H1 (cell line): Measurements from ENCODE around the gene MGLL. TPM values are rescaled to one million over a fixed set of nuclear protein-coding genes. Genes with fewer than 3 reads are reported as not detected.

ENCODE experiments used
- CTCF ChIA-PET: fragments of 300-600 bp; sonication (Branson Sonifier 250); formaldehyde crosslinking; loops from one replicate; lab custom pipeline; 2021; ENCODE audit not compliant: partially characterized antibody; lab: Charles Lee
- POLR2A ChIA-PET: fragments of 300-600 bp; sonication (Branson Sonifier 250); formaldehyde crosslinking; loops from one replicate; lab custom pipeline; 2021; ENCODE audit warnings: inconsistent platforms; ENCODE audit not compliant: partially characterized antibody; lab: Charles Lee
- DNase-seq, 2 experiments: peaks; one replicate each; pipeline versions ENCODE4 v3.0.0 to v3.0.0-alpha.2; 2010 to 2022; ENCODE audit warnings: low spot score in 2 of 2, low read depth in 1 of 2, mixed read lengths in 1 of 2
- FAIRE-seq: peaks from 2 replicates; lab custom pipeline; 2011; peaks lifted over from hg19 to GRCh38; lab: Jason Lieb, UNC
- H2AFZ ChIP-seq: 2 replicates; pipeline ENCODE4 v1.8.1; 2012; ENCODE audit warnings: low read length, inconsistent platforms
- H2AK5ac ChIP-seq: 2 replicates; pipeline ENCODE4 v1.6.1; 2013; ENCODE audit warnings: low read depth, low read length
- H2BK120ac ChIP-seq: replicated peaks from 2 replicates; pipeline ENCODE3; 2013; ENCODE audit warnings: low read depth, low read length, inconsistent platforms
- H2BK12ac ChIP-seq: 2 replicates; pipeline ENCODE4 v1.6.1; 2013; ENCODE audit warnings: low read depth, low read length
- H2BK15ac ChIP-seq: 2 replicates; pipeline ENCODE4 v1.6.1; 2013; ENCODE audit warnings: low read length
- H2BK20ac ChIP-seq: 2 replicates; pipeline ENCODE4 v1.6.1; 2013; ENCODE audit warnings: low read length
- H2BK5ac ChIP-seq: 2 replicates; pipeline ENCODE4 v1.6.1; 2013; ENCODE audit warnings: low read depth, low read length
- H3K14ac ChIP-seq: 2 replicates; pipeline ENCODE4 v1.6.1; 2013; ENCODE audit warnings: inconsistent platforms; ENCODE audit not compliant: insufficient read length
- H3K18ac ChIP-seq: 2 replicates; pipeline ENCODE4 v1.6.1; 2013; ENCODE audit warnings: low read length; ENCODE audit errors: extremely low read depth
- H3K23ac ChIP-seq: 2 replicates; pipeline ENCODE4 v1.6.1; 2013; ENCODE audit warnings: inconsistent platforms; ENCODE audit not compliant: insufficient read length
- H3K23me2 ChIP-seq: 2 replicates; pipeline ENCODE4 v1.6.1; 2013; ENCODE audit warnings: low read depth, low read length
- H3K27ac ChIP-seq: 2 replicates; pipeline ENCODE4 v1.6.1; 2011; ENCODE audit warnings: low read depth, low read length, inconsistent platforms
- H3K27me3 ChIP-seq, 4 experiments: replicated peaks in 1 of 4; 1 replicate in 1 of 4; 2 replicates in 3 of 4; pipeline versions ENCODE4 v1.6.1 to v1.8.1; 2011 to 2013; ENCODE audit warnings: low read length in 3 of 4, mild to moderate bottlenecking in 3 of 4, inconsistent platforms in 2 of 4, mixed read lengths in 2 of 4, moderate library complexity in 1 of 4; ENCODE audit not compliant: control insufficient read depth in 3 of 4, insufficient read depth in 3 of 4; ENCODE audit errors: extremely low read depth in 1 of 4
- H3K36me3 ChIP-seq, 4 experiments: 2 replicates each; pipeline versions ENCODE4 v1.6.1 to v1.8.1; 2011 to 2013; ENCODE audit warnings: mild to moderate bottlenecking in 4 of 4, low read length in 3 of 4, moderate library complexity in 2 of 4, control low read depth in 1 of 4, inconsistent platforms in 1 of 4; ENCODE audit not compliant: insufficient read depth in 4 of 4, control insufficient read depth in 2 of 4
- H3K4ac ChIP-seq: replicated peaks from 2 replicates; pipeline ENCODE3; 2013; ENCODE audit warnings: low read length, low read depth, mixed read lengths, inconsistent platforms; ENCODE audit not compliant: insufficient read length
- H3K4me1 ChIP-seq, 4 experiments: replicated peaks in 1 of 4; 1 replicate in 1 of 4; 2 replicates in 3 of 4; pipeline versions ENCODE4 v1.6.1 to v1.8.1; 2011 to 2013; ENCODE audit warnings: low read length in 3 of 4, inconsistent platforms in 2 of 4, mixed read lengths in 1 of 4; ENCODE audit not compliant: insufficient read depth in 4 of 4, control insufficient read depth in 3 of 4
- H3K4me2 ChIP-seq, 2 experiments: 2 replicates each; pipeline versions ENCODE4 v1.6.1 to v1.8.1; 2011 to 2013; ENCODE audit warnings: low read depth in 2 of 2, low read length in 2 of 2, control low read depth in 1 of 2, inconsistent platforms in 1 of 2, mild to moderate bottlenecking in 1 of 2; ENCODE audit not compliant: insufficient read depth in 1 of 2
- H3K4me3 ChIP-seq, 4 experiments: fragments of 200-600, 300-600 bp in 1 of 4; sonication (generic), shearing (Covaris generic), sonication (Bioruptor Twin) in 1 of 4; 2 replicates each; pipeline versions ENCODE4 v1.5.1 to v1.8.1; 2011 to 2016; ENCODE audit warnings: low read length in 4 of 4, low read depth in 3 of 4, control low read depth in 2 of 4, inconsistent platforms in 2 of 4, mild to moderate bottlenecking in 2 of 4, mixed read lengths in 1 of 4, moderate library complexity in 1 of 4; ENCODE audit not compliant: insufficient read depth in 2 of 4; ENCODE audit errors: extremely low read depth in 1 of 4
- H3K56ac ChIP-seq: replicated peaks from 2 replicates; pipeline ENCODE3; 2013; ENCODE audit warnings: low read depth, mild to moderate bottlenecking, mixed read lengths, low read length, inconsistent platforms; ENCODE audit not compliant: insufficient read length
- H3K79me1 ChIP-seq: 2 replicates; pipeline ENCODE4 v1.6.1; 2013; ENCODE audit warnings: low read depth, low read length, control low read depth
- H3K79me2 ChIP-seq, 2 experiments: 2 replicates each; pipeline versions ENCODE4 v1.6.1 to v1.8.1; 2012 to 2013; ENCODE audit warnings: low read length in 2 of 2, mild to moderate bottlenecking in 2 of 2, inconsistent platforms in 1 of 2; ENCODE audit not compliant: insufficient read depth in 2 of 2, control insufficient read depth in 1 of 2
- H3K9ac ChIP-seq, 4 experiments: replicated peaks in 1 of 4; 1 replicate in 1 of 4; 2 replicates in 3 of 4; pipeline versions ENCODE4 v1.6.1 to v1.8.1; 2011 to 2013; ENCODE audit warnings: low read depth in 3 of 4, low read length in 3 of 4, control low read depth in 2 of 4, mild to moderate bottlenecking in 2 of 4, moderate library complexity in 2 of 4, inconsistent platforms in 1 of 4; ENCODE audit errors: extremely low read depth in 1 of 4
- H3K9me3 ChIP-seq, 2 experiments: 2 replicates each; pipeline versions ENCODE4 v1.6.1 to v1.8.1; 2012 to 2013; ENCODE audit warnings: mild to moderate bottlenecking in 2 of 2, moderate library complexity in 2 of 2, control low read depth in 1 of 2, inconsistent platforms in 1 of 2, low read depth in 1 of 2, low read length in 1 of 2, mixed read lengths in 1 of 2; ENCODE audit not compliant: insufficient read depth in 2 of 2
- H4K20me1 ChIP-seq, 2 experiments: replicated peaks in 1 of 2; 2 replicates each; pipeline versions ENCODE3 to v1.8.1; 2011 to 2013; ENCODE audit warnings: inconsistent platforms in 2 of 2, low read length in 2 of 2, mild to moderate bottlenecking in 1 of 2; ENCODE audit not compliant: insufficient read depth in 2 of 2, control insufficient read depth in 1 of 2
- H4K5ac ChIP-seq: 2 replicates; pipeline ENCODE4 v1.6.1; 2013; ENCODE audit warnings: low read length, low read depth, mixed read lengths, inconsistent platforms; ENCODE audit not compliant: insufficient read length
- H4K8ac ChIP-seq: 2 replicates; pipeline ENCODE4 v1.8.0; 2013; ENCODE audit warnings: mild to moderate bottlenecking, moderate library complexity, low read length, inconsistent platforms; ENCODE audit not compliant: insufficient read depth; ENCODE audit errors: extremely low read depth
- H4K91ac ChIP-seq: replicated peaks from 2 replicates; pipeline ENCODE3; 2013; ENCODE audit warnings: low read length, mixed read lengths, inconsistent platforms; ENCODE audit not compliant: insufficient read length
- BRCA1 ChIP-seq: IDR thresholded peaks from 2 replicates; pipeline ENCODE4 v1.6.1; 2012; ENCODE audit warnings: low read depth, low read length, improper control_type of control experiment
- CBX8 ChIP-seq: fragments of 300-800, 300-1000 bp; sonication (generic); IDR thresholded peaks from 2 replicates; pipeline ENCODE4 v1.7.1; 2016; ENCODE audit warnings: low read depth, low read length, borderline replicate concordance
- CHD1 ChIP-seq: IDR thresholded peaks from 2 replicates; pipeline ENCODE4 v1.6.1; 2012; ENCODE audit warnings: low read depth, low read length, improper control_type of control experiment
- CHD2 ChIP-seq: IDR thresholded peaks from 2 replicates; pipeline ENCODE4 v1.6.1; 2012; ENCODE audit warnings: low read length, improper control_type of control experiment
- CTCF ChIP-seq, 3 experiments: IDR thresholded peaks; 1 replicate in 2 of 3; 2 replicates in 1 of 3; pipeline versions ENCODE4 v1.5.1 to v1.6.1; 2011; ENCODE audit warnings: low read length in 3 of 3, mild to moderate bottlenecking in 3 of 3, inconsistent platforms in 2 of 3, low read depth in 1 of 3, moderate library complexity in 1 of 3; ENCODE audit not compliant: insufficient read depth in 1 of 3; ENCODE audit errors: control extremely low read depth in 1 of 3
- FOSL1 ChIP-seq: IDR thresholded peaks from 2 replicates; pipeline ENCODE4 v1.6.1; 2011; ENCODE audit warnings: mild to moderate bottlenecking, low read depth, low read length, moderate library complexity; ENCODE audit not compliant: insufficient read depth
- POLR2AphosphoS5 ChIP-seq: IDR thresholded peaks from 2 replicates; pipeline ENCODE4 v1.6.1; 2011; ENCODE audit warnings: low read depth, low read length
- RBBP5 ChIP-seq: IDR thresholded peaks from 2 replicates; pipeline ENCODE4 v1.7.1; 2012; ENCODE audit warnings: low read depth, mild to moderate bottlenecking, inconsistent platforms, low read length, moderate library complexity, borderline replicate concordance
- RFX5 ChIP-seq: IDR thresholded peaks from 2 replicates; pipeline ENCODE4 v1.6.1; 2011; ENCODE audit warnings: low read depth, low read length, improper control_type of control experiment, borderline replicate concordance
- SIRT6 ChIP-seq: IDR thresholded peaks from one replicate; pipeline ENCODE4 v1.7.1; 2012; ENCODE audit warnings: low read length, inconsistent platforms
- TAF1 ChIP-seq: IDR thresholded peaks from 2 replicates; pipeline ENCODE4 v1.6.1; 2011; ENCODE audit warnings: mild to moderate bottlenecking, low read depth, low read length
- TCF12 ChIP-seq: IDR thresholded peaks from 2 replicates; pipeline ENCODE4 v1.6.1; 2011; ENCODE audit warnings: low read depth, mild to moderate bottlenecking, low read length
- WGBS, 2 experiments: shearing (Covaris generic) in 1 of 2; methylation state at CpG; one replicate each; pipeline versions ENCODE4 v1.1.6 to v1.1.7; 2013 to 2015; ENCODE audit warnings: low lambda C conversion rate in 2 of 2, mixed read lengths in 2 of 2, inconsistent platforms in 1 of 2, low coverage in 1 of 2, missing lambda C conversion rate in 1 of 2; ENCODE audit not compliant: insufficient replicate concordance in 2 of 2, insufficient coverage in 1 of 2, insufficient read length in 1 of 2; ENCODE audit errors: extremely low coverage in 1 of 2, missing lambda C conversion rate in 1 of 2; 5-methylcytosine and 5-hydroxymethylcytosine counted together
- polyA plus RNA-seq, 7 experiments: library from polyadenylated mRNA; depleted of rRNA in 3 of 7; stranded (reverse) in 5 of 7; unstranded in 2 of 7; fragments of >200 nt in 5 of 7; fragments of 200-250 nt in 2 of 7; gene quantifications; 1 replicate in 5 of 7; 2 replicates in 1 of 7; 4 replicates in 1 of 7; pipeline versions ENCODE4 v1.2.1 to v1.2.3, GENCODE V29; 2011 to 2013; ENCODE audit warnings: missing spikeins in 2 of 7, mixed read lengths in 2 of 7
- total RNA-seq: library from RNA; stranded (reverse); fragmentation: NEBNext Ultra II Directional; extraction: Animal tissue kit (Norgen Biotek cat#: 25700); gene quantifications from 2 replicates; pipeline ENCODE4 v1.2.1, GENCODE V29; 2021

The MGLL gene
- total and polyA plus RNA-seq, 2 of the 8 experiments (the other 6 are each of a cell fraction or from before 2014, with no cell fraction given), result 0.05 to 0.34 TPM

- Histone ChIP-seq H3K14ac (no peak overlapping the region), H3K4me1 (peaks cover 0 to 14% (median 6%) of the 10 kb centered on the region in 4 experiments; a peak in 5 of 7 replicates), H3K9me3 (no peaks in the 10 kb centered on the region), H3K23ac (no peak overlapping the region), H3K4me3 (no peak overlapping the region), H3K4me2 (no peak overlapping the region), H3K18ac (no peak overlapping the region), H3K36me3 (no peaks in the 10 kb centered on the region), H3K23me2 (no peaks in the 10 kb centered on the region), H2AK5ac (no peak overlapping the region), H3K9ac (no peak overlapping the region), H3K27me3 (no peaks in the 10 kb centered on the region), H2BK20ac (no peak overlapping the region), H4K20me1 (no peaks in the 10 kb centered on the region), H3K79me1 (no peaks in the 10 kb centered on the region), H3K79me2 (no peaks in the 10 kb centered on the region), H4K8ac (no peak overlapping the region), H2BK15ac (no peak overlapping the region), H2AFZ (no peak overlapping the region), H2BK12ac (no peak overlapping the region), H2BK5ac (no peak overlapping the region), H3K27ac (no peak overlapping the region), H4K91ac (no peak overlapping the region), H4K5ac (no peak overlapping the region), H2BK120ac (no peak overlapping the region), H3K56ac (no peak overlapping the region), H3K4ac (no peak overlapping the region)
- no peak for FAIRE-seq
- DNase-seq, result no peak
- 92% methylated on average over 8 of the region's 8 CpGs; no CpG with 5 or more reads in 1 of the 2 experiments for WGBS, 2 experiments
- CTCF ChIA-PET, result interaction anchor here (0.6 to 1.1 kb wide), 2 partner anchors 23 to 162 kb away, joined by 3 to 6 read pairs; no protein-coding TSS in a partner anchor
- POLR2A ChIA-PET, result no interaction called here
- TF ChIP-seq CHD2 (no peak), CBX8 (no peak), TCF12 (no peak), FOSL1 (no peak), RBBP5 (no peak), RFX5 (no peak), CTCF (IDR thresholded peaks at IDR 0.05; ENCODE audit: control extremely low read depth in 1 of 3, insufficient read depth in 1 of 3, low read depth in 1 of 3, low read length in 3 of 3) (no peak), CHD1 (no peak), POLR2AphosphoS5 (no peak), BRCA1 (no peak), TAF1 (no peak), SIRT6 (no peak)
Measured at GRCh38 chr3:127719369-127719768, 102.9 kb downstream of the MGLL start.
